OCI-LY7 (cell line): Measurements from ENCODE around the gene FBXL14. TPM values are rescaled to one million over a fixed set of nuclear protein-coding genes. Genes with fewer than 3 reads are reported as not detected.

ENCODE experiments used
- BruUV-seq: library from RNA; stranded (reverse); fragments of 400-500 nt; replicated peaks from 2 replicates; lab custom pipeline; 2021; lab: Mats Ljungman, UMichigan
- CTCF ChIA-PET: fragments of 300-600 bp; sonication (Branson Sonifier 250); formaldehyde crosslinking; loops from one replicate; lab custom pipeline; 2022; ENCODE audit warnings: antibody characterized with exemption; ENCODE audit not compliant: unreplicated experiment; lab: Charles Lee
- POLR2A ChIA-PET: fragments of 300-600 bp; sonication (Branson Sonifier 250); formaldehyde crosslinking; loops from one replicate; lab custom pipeline; 2022; ENCODE audit warnings: antibody characterized with exemption; lab: Charles Lee
- DNase-seq: peaks from one replicate; pipeline ENCODE4 v3.0.0-alpha.2; 2015; ENCODE audit warnings: low spot score
- H2AFZ ChIP-seq: fragments of 200-600 bp; sonication (generic), shearing (Covaris generic); 2 replicates; pipeline ENCODE4 v1.6.1; 2014; ENCODE audit warnings: mild to moderate bottlenecking, antibody characterized with exemption, low read length, moderate library complexity
- H3K27ac ChIP-seq: fragments of 200-600 bp; sonication (generic); 2 replicates; pipeline ENCODE4 v1.5.1; 2014; ENCODE audit warnings: mixed run types, low read depth, mild to moderate bottlenecking, moderate library complexity, low read length, inconsistent platforms; ENCODE audit not compliant: poor library complexity, severe bottlenecking
- H3K36me3 ChIP-seq: fragments of 200-600 bp; sonication (generic); 2 replicates; pipeline ENCODE4 v1.6.1; 2014; ENCODE audit warnings: mild to moderate bottlenecking, antibody characterized with exemption, low read length, moderate library complexity, mixed read lengths; ENCODE audit not compliant: insufficient read depth
- H3K4me1 ChIP-seq: fragments of 200-600 bp; sonication (generic); 2 replicates; pipeline ENCODE4 v1.5.1; 2014; ENCODE audit warnings: mild to moderate bottlenecking, low read length; ENCODE audit not compliant: insufficient read depth, poor library complexity, severe bottlenecking
- H3K4me2 ChIP-seq: fragments of 200-600 bp; sonication (generic); 2 replicates; pipeline ENCODE4 v1.6.1; 2014; ENCODE audit warnings: mild to moderate bottlenecking, low read length
- H3K4me3 ChIP-seq: fragments of 200-600 bp; sonication (generic); 2 replicates; pipeline ENCODE4 v1.5.1; 2014; ENCODE audit warnings: mild to moderate bottlenecking, low read depth, low read length; ENCODE audit not compliant: poor library complexity, severe bottlenecking
- H3K79me2 ChIP-seq: fragments of 200-600 bp; sonication (generic); 2 replicates; pipeline ENCODE4 v1.6.1; 2016; ENCODE audit warnings: low read depth, mild to moderate bottlenecking, low read length, moderate library complexity, mixed read lengths; ENCODE audit not compliant: insufficient read depth
- H3K9me2 ChIP-seq: fragments of 200-600 bp; sonication (generic); 2 replicates; pipeline ENCODE4 v1.6.1; 2016; ENCODE audit warnings: mild to moderate bottlenecking, low read length, mixed read lengths; ENCODE audit not compliant: insufficient read depth
- H3K9me3 ChIP-seq: fragments of 200-600 bp; sonication (generic); 2 replicates; pipeline ENCODE4 v1.6.1; 2014; ENCODE audit warnings: mild to moderate bottlenecking, mixed run types, low read length, mixed read lengths
- H4K20me1 ChIP-seq: fragments of 200-600 bp; sonication (generic); 2 replicates; pipeline ENCODE4 v1.6.1; 2014; ENCODE audit warnings: mild to moderate bottlenecking, antibody characterized with exemption, low read length, moderate library complexity, mixed read lengths; ENCODE audit not compliant: insufficient read depth
- EZH2phosphoT487 ChIP-seq: fragments of 200-600 bp; sonication (generic); IDR thresholded peaks from 2 replicates; pipeline ENCODE4 v1.6.1; 2018; ENCODE audit warnings: low read depth, borderline replicate concordance, mild to moderate bottlenecking, mixed run types, antibody characterized with exemption, low read length, moderate library complexity, mixed read lengths
- intact Hi-C: fragments of 100-400 bp; cut with micrococcal nuclease; formaldehyde crosslinking; loops from one replicate; pipeline ENCODE4 v1.10.0; 2022; ENCODE audit not compliant: unreplicated experiment
- total RNA-seq, 2 experiments: library from RNA; depleted of rRNA in 1 of 2; stranded (reverse); fragments of >200 nt in 1 of 2; shearing (Covaris generic) in 1 of 2; gene quantifications; 2 replicates each; pipeline ENCODE4 v1.2.3, GENCODE V29; 2014 to 2022
- TF ChIP-seq, protein P1 (sequence below): fragments of 200-600 bp; sonication (generic); conservative IDR thresholded peaks from 2 replicates; pipeline ENCODE4 v1.5.1; 2014; ENCODE audit warnings: mild to moderate bottlenecking, antibody characterized with exemption, low read length, moderate library complexity, mixed read lengths

FBXL14 gene
- total RNA-seq, 2 experiments from 2014 or later: 33.4 to 45.5 TPM

DNA sequence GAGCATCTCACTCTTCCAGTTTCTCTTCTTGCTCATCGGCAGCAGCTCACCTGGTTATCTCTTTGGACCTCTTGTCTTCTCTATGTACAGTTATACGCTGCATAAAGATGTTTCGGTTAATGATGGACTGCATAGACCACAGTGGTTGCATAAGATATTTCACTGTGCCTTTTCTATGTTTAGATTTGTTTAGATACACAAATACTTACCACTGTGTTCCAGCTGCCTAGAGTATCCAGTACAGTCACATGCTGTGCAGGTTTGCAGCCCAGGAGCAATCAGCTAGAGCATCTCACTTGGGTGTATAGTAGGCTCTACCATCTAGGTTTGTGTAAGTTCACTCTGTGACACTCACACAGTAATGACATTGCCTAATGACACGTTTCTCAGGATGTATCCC, 57.6 kb downstream of the FBXL14 start:
- no peak overlapping the region for H2AFZ ChIP-seq
- no peak for TF ChIP-seq EZH2phosphoT487
- TF ChIP-seq, protein P1, sequence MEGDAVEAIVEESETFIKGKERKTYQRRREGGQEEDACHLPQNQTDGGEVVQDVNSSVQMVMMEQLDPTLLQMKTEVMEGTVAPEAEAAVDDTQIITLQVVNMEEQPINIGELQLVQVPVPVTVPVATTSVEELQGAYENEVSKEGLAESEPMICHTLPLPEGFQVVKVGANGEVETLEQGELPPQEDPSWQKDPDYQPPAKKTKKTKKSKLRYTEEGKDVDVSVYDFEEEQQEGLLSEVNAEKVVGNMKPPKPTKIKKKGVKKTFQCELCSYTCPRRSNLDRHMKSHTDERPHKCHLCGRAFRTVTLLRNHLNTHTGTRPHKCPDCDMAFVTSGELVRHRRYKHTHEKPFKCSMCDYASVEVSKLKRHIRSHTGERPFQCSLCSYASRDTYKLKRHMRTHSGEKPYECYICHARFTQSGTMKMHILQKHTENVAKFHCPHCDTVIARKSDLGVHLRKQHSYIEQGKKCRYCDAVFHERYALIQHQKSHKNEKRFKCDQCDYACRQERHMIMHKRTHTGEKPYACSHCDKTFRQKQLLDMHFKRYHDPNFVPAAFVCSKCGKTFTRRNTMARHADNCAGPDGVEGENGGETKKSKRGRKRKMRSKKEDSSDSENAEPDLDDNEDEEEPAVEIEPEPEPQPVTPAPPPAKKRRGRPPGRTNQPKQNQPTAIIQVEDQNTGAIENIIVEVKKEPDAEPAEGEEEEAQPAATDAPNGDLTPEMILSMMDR: no peak
- ChIA-PET CTCF (interaction anchor here (1.0 kb wide), 1 partner anchor 11 kb away, joined by 3 read pairs; no protein-coding TSS in a partner anchor), POLR2A (no interaction called here)
- no peaks in the 10 kb centered on the region for H3K9me2 ChIP-seq
- no peak overlapping the region for H3K4me3 ChIP-seq
- H3K79me2 ChIP-seq: peaks cover 11% of the 10 kb centered on the region
- H3K4me1 ChIP-seq: peaks cover 47% of the 10 kb centered on the region
- DNase-seq: no peak
- H3K36me3 ChIP-seq: no peaks in the 10 kb centered on the region
- H3K27ac ChIP-seq: no peak overlapping the region
- no peaks in the 10 kb centered on the region for H3K9me3 ChIP-seq
- no TSS peak for BruUV-seq
- intact Hi-C loops: no loop called here
- H3K4me2 ChIP-seq: no peak overlapping the region
- no peaks in the 10 kb centered on the region for H4K20me1 ChIP-seq

DNA sequence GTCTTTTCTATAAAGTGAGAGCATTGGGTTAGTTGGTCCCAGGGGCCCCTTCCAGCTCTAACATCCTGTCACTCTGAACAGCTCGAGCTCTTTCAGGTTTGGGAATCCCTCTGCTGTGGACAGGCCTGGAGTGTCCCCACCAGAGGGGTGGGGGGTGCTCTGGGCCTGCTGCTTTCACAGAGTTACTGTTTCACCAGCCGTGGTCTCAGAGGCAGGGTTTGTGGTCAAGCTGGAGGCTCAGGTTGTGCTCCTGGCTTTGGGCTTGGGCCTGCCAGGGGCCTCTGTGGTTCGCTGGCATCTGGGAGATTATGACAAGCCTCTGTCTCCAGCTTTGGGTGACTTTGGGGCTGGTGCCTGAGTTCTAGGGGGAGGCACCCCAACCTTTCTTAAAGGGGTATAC, 59.6 kb downstream of the FBXL14 start:
- no peaks in the 10 kb centered on the region for H3K9me3 ChIP-seq
- DNase-seq: peak; percentile 43
- ChIA-PET CTCF (interaction anchor here (1.5 kb wide), 1 partner anchor 417 kb away, joined by 5 read pairs; no protein-coding TSS in a partner anchor), POLR2A (interaction anchor here (1.0 to 2.7 kb wide), 4 partner anchors 10 to 28 kb away, joined by 3 to 16 read pairs (median 4); no protein-coding TSS in a partner anchor)
- H3K4me2 ChIP-seq: peak overlapping the region; percentile 89
- peak overlapping the region; percentile 79 for H3K27ac ChIP-seq
- H3K4me3 ChIP-seq: peak overlapping the region; percentile 68
- H3K4me1 ChIP-seq: peaks cover 49% of the 10 kb centered on the region
- H2AFZ ChIP-seq: peak overlapping the region; percentile 37
- TF ChIP-seq, protein P1: no peak
- TF ChIP-seq EZH2phosphoT487: no peak
- intact Hi-C loops: no loop called here
- H3K9me2 ChIP-seq: no peaks in the 10 kb centered on the region
- BruUV-seq: no TSS peak
- H4K20me1 ChIP-seq: no peaks in the 10 kb centered on the region
- H3K79me2 ChIP-seq: peaks cover 14% of the 10 kb centered on the region
- no peaks in the 10 kb centered on the region for H3K36me3 ChIP-seq
